Measurements from ENCODE around the gene RBFOX1. TPM values are rescaled to one million over a fixed set of nuclear protein-coding genes. Genes with fewer than 3 reads are reported as not detected.

The RBFOX1 gene
- total and polyA plus RNA-seq, 11 donors, result 13.4 to 68.1 (median 48.2) TPM

DNA sequence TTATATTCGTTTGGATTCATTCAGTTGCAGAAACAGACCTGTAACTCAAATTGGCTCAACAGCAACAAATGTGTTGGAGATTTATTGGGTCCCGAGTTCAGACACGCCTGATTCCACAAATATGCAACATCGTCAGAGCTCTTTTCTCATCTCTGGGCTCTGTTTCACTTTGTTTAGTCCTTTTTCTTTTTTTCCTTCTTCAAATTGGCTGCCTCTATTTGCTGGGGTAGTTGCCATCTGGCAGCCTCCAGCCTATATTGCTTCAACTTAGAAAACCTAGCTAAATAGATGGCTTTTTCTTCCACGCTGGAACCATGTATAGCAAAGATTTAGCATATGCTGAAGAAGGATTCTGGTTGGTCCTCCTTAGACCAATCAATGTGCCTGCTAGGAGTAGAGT lies 398.5 kb downstream of the RBFOX1 start:
- TF ChIP-seq, protein P1, sequence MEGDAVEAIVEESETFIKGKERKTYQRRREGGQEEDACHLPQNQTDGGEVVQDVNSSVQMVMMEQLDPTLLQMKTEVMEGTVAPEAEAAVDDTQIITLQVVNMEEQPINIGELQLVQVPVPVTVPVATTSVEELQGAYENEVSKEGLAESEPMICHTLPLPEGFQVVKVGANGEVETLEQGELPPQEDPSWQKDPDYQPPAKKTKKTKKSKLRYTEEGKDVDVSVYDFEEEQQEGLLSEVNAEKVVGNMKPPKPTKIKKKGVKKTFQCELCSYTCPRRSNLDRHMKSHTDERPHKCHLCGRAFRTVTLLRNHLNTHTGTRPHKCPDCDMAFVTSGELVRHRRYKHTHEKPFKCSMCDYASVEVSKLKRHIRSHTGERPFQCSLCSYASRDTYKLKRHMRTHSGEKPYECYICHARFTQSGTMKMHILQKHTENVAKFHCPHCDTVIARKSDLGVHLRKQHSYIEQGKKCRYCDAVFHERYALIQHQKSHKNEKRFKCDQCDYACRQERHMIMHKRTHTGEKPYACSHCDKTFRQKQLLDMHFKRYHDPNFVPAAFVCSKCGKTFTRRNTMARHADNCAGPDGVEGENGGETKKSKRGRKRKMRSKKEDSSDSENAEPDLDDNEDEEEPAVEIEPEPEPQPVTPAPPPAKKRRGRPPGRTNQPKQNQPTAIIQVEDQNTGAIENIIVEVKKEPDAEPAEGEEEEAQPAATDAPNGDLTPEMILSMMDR (IDR thresholded peaks at IDR 0.05), result no peak
- ATAC-seq, result no peak

DNA sequence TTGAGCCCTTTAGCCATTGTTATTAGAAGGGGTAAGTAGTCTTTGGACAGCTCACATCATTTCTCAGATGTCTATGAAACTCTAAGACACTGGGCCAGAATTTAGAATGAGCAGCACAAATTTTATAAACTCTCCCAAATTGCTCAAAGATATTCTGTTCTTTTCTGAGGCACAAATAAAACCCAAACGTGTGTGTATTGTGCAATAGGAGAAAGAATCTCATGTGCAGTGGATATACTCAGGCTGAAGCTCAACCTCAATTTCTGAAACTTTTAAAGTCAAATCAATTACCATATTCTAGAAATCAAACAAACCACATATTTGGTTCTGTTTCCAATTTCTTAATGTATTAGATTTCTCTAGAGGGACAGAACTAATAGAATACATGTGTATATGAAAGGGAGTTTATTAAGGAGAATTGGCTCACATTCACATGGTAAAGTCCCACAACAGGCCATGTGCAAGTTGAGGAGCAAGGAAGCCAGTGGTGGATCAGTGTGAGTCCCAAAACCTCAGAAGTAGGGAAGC lies 403.6 kb downstream of the RBFOX1 start:
- Histone ChIP-seq H3K27ac (no peak overlapping the region), H3K4me1 (no peaks in the 10 kb centered on the region), H3K27me3 (no peaks in the 10 kb centered on the region), H3K9me3 (peaks cover 0 to 7% (median 0%) of the 10 kb centered on the region in 12 donors), H3K4me3 (no peak overlapping the region), H3K36me3 (no peaks in the 10 kb centered on the region)
- DNase-seq, result no peak
- ATAC-seq, result no peak
- TF ChIP-seq, protein P1 (IDR thresholded peaks at IDR 0.05), result no peak
- no peak for TF ChIP-seq POLR2A (IDR thresholded peaks at IDR 0.05)
- intact Hi-C loops (cut with DNase I), result loop anchor here in 1 of 10 donors (5.0 kb wide), 1 partner anchor 39 kb away; no protein-coding TSS in a partner anchor
- 0% methylated on average over 1 of the region's 1 CpG for WGBS, 4 donors

More for the DNA sequence above, 398.5 kb downstream of the RBFOX1 start:
- whole genome bisulfite sequencing, 4 donors, result 85 to 87% (median 85%) methylated on average over 5 of the region's 5 CpGs
- Histone ChIP-seq H3K4me1 (no peaks in the 10 kb centered on the region), H3K4me3 (no peak overlapping the region), H3K36me3 (no peaks in the 10 kb centered on the region), H3K9me3 (peaks cover 0 to 3% (median 0%) of the 10 kb centered on the region in 12 donors), H3K27ac (no peak overlapping the region), H3K27me3 (no peaks in the 10 kb centered on the region)
- intact Hi-C loops (cut with DNase I), result no loop called here
- DNase-seq, result no peak

DNA sequence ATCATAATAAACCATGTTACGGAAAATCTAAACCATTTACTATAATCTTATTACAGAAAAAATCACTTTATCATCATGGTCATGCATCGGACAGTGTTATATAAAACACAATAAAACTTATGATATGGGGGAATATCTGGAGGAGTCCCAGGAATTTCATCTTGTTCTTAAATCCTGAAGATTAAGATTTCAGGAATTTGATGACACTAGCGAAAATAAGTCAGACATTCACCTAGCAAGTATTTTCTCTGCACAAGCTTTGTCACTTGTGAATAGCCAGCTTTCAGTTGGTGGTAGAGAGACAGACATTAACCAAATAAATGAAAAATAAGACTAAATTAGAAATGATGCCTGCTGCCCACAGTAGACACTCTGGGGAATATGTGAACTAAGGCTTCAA lies 410.0 kb downstream of the RBFOX1 start:
- intact Hi-C loops (cut with DNase I), result no loop called here
- TF ChIP-seq, protein P1 (IDR thresholded peaks at IDR 0.05), result no peak
- no peak for TF ChIP-seq POLR2A (IDR thresholded peaks at IDR 0.05)
- no peak overlapping the region for H3K4me3 ChIP-seq
- WGBS, 4 donors, result 84 to 90% (median 85%) methylated on average over 3 of the region's 3 CpGs
- no peak for ATAC-seq
- no peaks in the 10 kb centered on the region for H3K4me1 ChIP-seq
- no peaks in the 10 kb centered on the region for H3K36me3 ChIP-seq
- H3K9me3 ChIP-seq, result peaks cover 0 to 7% (median 0%) of the 10 kb centered on the region in 12 donors
- H3K27ac ChIP-seq, result no peak overlapping the region
- no peak for DNase-seq
- no peaks in the 10 kb centered on the region for H3K27me3 ChIP-seq

DNA sequence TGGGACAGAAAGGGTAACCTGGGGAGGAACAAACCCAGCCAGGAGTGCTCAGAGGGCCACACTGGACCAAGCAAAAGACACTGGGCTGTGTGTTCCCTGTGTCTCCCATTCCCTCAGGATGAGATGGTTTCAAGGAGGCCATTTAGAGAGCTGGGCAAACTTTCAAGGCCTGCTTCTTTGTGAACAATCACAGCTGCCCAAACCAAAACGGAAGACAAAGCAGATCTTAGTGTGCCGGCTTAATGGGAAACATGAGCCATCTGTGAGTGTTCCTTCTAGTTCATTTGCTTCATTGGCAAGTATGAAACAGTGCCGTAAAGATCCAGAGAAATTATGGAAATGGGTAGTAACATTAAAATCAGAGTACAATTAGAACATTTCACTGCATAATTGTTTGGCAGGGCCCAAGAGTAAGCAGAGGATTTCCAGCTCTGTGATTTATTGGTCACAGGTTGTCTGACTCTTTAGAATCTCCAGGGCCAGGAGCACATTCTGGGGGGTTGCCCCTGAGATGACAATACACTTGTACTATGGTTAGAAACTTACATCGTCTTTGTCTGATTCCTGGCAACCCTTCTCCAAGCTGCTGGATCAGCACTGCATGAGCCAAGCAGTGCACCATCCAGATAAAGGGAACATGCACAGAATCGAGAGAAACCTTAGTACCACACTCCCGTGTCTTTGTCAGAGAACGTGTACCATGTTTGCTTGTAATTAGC lies 412.1 kb downstream of the RBFOX1 start:
- no peaks in the 10 kb centered on the region for H3K9me3 ChIP-seq
- TF ChIP-seq, protein P1 (IDR thresholded peaks at IDR 0.05), result no peak
- H3K4me3 ChIP-seq, result no peak overlapping the region
- intact Hi-C loops (cut with DNase I), result no loop called here
- no peaks in the 10 kb centered on the region for H3K36me3 ChIP-seq
- no peak for DNase-seq
- peaks cover 0 to 7% (median 0%) of the 10 kb centered on the region in 9 donors for H3K27me3 ChIP-seq
- no peak overlapping the region for H3K27ac ChIP-seq
- H3K4me1 ChIP-seq, result no peaks in the 10 kb centered on the region
- 69 to 78% (median 70%) methylated on average over 7 of the region's 7 CpGs for WGBS, 4 donors
- no peak for ATAC-seq

Measured in heart left ventricle (tissue), 16 donors.